ENCODE measurements around the gene NTHL1.

GRCh38 chr16:2015117-2015946 lies 32.3 kb downstream of the NTHL1 start:
- no peak for TF ChIP-seq MAX (IDR thresholded peaks at IDR 0.05)
- no peak for TF ChIP-seq PREB (CRISPR knock-in tag; IDR thresholded peaks at IDR 0.05)
- no peak for TF ChIP-seq ZMYM4 (CRISPR knock-in tag; IDR thresholded peaks at IDR 0.05)
- no peak for TF ChIP-seq CTCF (CRISPR knock-in tag; IDR thresholded peaks at IDR 0.05)
- no peak for TF ChIP-seq ETV5 (CRISPR knock-in tag; IDR thresholded peaks at IDR 0.05; ENCODE audit: borderline replicate concordance)
- no peak for TF ChIP-seq NR2F2 (IDR thresholded peaks at IDR 0.05; ENCODE audit: borderline replicate concordance, low read depth)
